PC-9 (cell line): ENCODE measurements around the gene TEC. TPM values are rescaled to one million over a fixed set of nuclear protein-coding genes. Genes with fewer than 3 reads are reported as not detected.

Experiments
- BruUV-seq: library from RNA; stranded (reverse); fragments of 400-500 nt; replicated peaks from 2 replicates; lab custom pipeline; 2021; lab: Mats Ljungman, UMichigan
- CTCF ChIA-PET: fragments of 300-600 bp; sonication (Branson Sonifier 250); formaldehyde crosslinking; loops from one replicate; lab custom pipeline; 2022; ENCODE audit warnings: antibody characterized with exemption; lab: Charles Lee
- POLR2A ChIA-PET: fragments of 300-600 bp; sonication (Branson Sonifier 250); formaldehyde crosslinking; loops from one replicate; lab custom pipeline; 2022; ENCODE audit warnings: antibody characterized with exemption; ENCODE audit not compliant: unreplicated experiment; lab: Charles Lee
- DNase-seq, 2 experiments: peaks; one replicate each; pipeline versions ENCODE4 v3.0.0 to v3.0.0-alpha.2; 2015 to 2022; ENCODE audit warnings: mixed read lengths in 1 of 2
- H2AFZ ChIP-seq: fragments of 200-600 bp; sonication (generic); 2 replicates; pipeline ENCODE4 v1.8.1; 2017; ENCODE audit warnings: antibody characterized with exemption
- H3F3A ChIP-seq: fragments of 200-600 bp; sonication (generic); 2 replicates; pipeline ENCODE4 v1.8.1; 2017; ENCODE audit warnings: antibody characterized with exemption, mild to moderate bottlenecking, low read depth; ENCODE audit not compliant: insufficient read depth
- H3K27ac ChIP-seq: fragments of 200-600 bp; sonication (generic); 2 replicates; pipeline ENCODE4 v1.6.1; 2016; ENCODE audit warnings: mixed run types
- H3K27me3 ChIP-seq: fragments of 200-600 bp; sonication (generic); 2 replicates; pipeline ENCODE4 v1.6.1; 2016; ENCODE audit warnings: low read depth, mixed run types; ENCODE audit not compliant: insufficient read depth
- H3K36me3 ChIP-seq: fragments of 200-600 bp; sonication (generic); 2 replicates; pipeline ENCODE4 v1.6.1; 2016; ENCODE audit warnings: low read depth, mixed run types
- H3K4me1 ChIP-seq: fragments of 200-600 bp; sonication (generic); replicated peaks from 2 replicates; pipeline ENCODE4 v1.6.1; 2016; ENCODE audit warnings: mixed run types; ENCODE audit not compliant: insufficient read depth
- H3K4me2 ChIP-seq: fragments of 200-600 bp; sonication (generic); 2 replicates; pipeline ENCODE4 v1.6.1; 2017; ENCODE audit warnings: mixed run types
- H3K4me3 ChIP-seq: fragments of 200-600 bp; sonication (generic); 2 replicates; pipeline ENCODE4 v1.6.1; 2016; ENCODE audit warnings: mixed run types
- H3K79me2 ChIP-seq: fragments of 200-600 bp; sonication (generic); 2 replicates; pipeline ENCODE4 v1.6.1; 2017; ENCODE audit warnings: low read depth, mixed run types
- H3K9me2 ChIP-seq: fragments of 200-600 bp; sonication (generic); 2 replicates; pipeline ENCODE4 v1.8.1; 2017; ENCODE audit warnings: mild to moderate bottlenecking; ENCODE audit not compliant: insufficient read depth
- H3K9me3 ChIP-seq: fragments of 200-600 bp; sonication (generic); 2 replicates; pipeline ENCODE4 v1.8.1; 2016; ENCODE audit warnings: low read depth; ENCODE audit not compliant: insufficient read depth
- H4K20me1 ChIP-seq: fragments of 200-600 bp; sonication (generic); 2 replicates; pipeline ENCODE4 v1.8.1; 2017; ENCODE audit not compliant: insufficient read depth
- EZH2 ChIP-seq: fragments of 200-600 bp; sonication (generic); IDR thresholded peaks from 2 replicates; pipeline ENCODE4 v1.8.0; 2017; ENCODE audit warnings: antibody characterized with exemption, low read depth
- intact Hi-C: fragments of 100-400 bp; cut with micrococcal nuclease; formaldehyde crosslinking; loops from one replicate; pipeline ENCODE4 v1.10.0; 2022; ENCODE audit not compliant: unreplicated experiment
- total RNA-seq: library from RNA; stranded (reverse); gene quantifications from 2 replicates; pipeline ENCODE4 v1.2.3, GENCODE V29; 2021
- TF ChIP-seq, protein P1 (sequence below): fragments of 200-600 bp; sonication (generic); conservative IDR thresholded peaks from 2 replicates; pipeline ENCODE4 v1.6.1; 2017; ENCODE audit warnings: mixed run types, antibody characterized with exemption, mild to moderate bottlenecking, moderate library complexity

Gene TEC
- total RNA-seq, 1 experiment from 2014 or later: 6.2 TPM

DNA sequence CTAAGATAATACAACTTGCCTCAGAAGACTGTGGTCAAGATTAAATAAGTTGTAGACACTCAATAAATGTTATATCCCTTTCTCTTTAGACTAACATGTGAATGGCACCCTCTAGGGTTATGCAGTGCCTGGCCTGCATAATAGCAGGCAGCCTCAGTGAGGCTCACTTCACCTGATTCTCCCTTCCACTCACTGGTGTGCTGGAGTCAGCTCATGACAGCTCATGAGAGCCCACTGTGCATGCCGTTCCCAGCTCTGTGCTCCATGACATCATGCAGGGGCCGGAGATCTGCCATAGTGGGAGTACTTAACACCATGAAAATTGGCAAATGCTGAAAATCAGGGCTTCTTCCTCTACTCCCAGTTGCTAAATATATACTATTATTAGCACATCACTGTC is 64.5 kb downstream of the TEC start:
- no peak for DNase-seq
- intact Hi-C loops: no loop called here
- Histone ChIP-seq H4K20me1 (no peaks in the 10 kb centered on the region), H3K4me2 (no peak overlapping the region), H3K36me3 (no peaks in the 10 kb centered on the region), H2AFZ (no peak overlapping the region), H3K79me2 (no peaks in the 10 kb centered on the region), H3K27me3 (no peaks in the 10 kb centered on the region), H3F3A (no peaks in the 10 kb centered on the region), H3K4me1 (no peaks in the 10 kb centered on the region), H3K27ac (no peak overlapping the region), H3K9me2 (no peaks in the 10 kb centered on the region), H3K9me3 (no peaks in the 10 kb centered on the region), H3K4me3 (no peak overlapping the region)
- BruUV-seq: no TSS peak
- CTCF ChIA-PET: no interaction called here
- POLR2A ChIA-PET: no interaction called here
- TF ChIP-seq, protein P1, sequence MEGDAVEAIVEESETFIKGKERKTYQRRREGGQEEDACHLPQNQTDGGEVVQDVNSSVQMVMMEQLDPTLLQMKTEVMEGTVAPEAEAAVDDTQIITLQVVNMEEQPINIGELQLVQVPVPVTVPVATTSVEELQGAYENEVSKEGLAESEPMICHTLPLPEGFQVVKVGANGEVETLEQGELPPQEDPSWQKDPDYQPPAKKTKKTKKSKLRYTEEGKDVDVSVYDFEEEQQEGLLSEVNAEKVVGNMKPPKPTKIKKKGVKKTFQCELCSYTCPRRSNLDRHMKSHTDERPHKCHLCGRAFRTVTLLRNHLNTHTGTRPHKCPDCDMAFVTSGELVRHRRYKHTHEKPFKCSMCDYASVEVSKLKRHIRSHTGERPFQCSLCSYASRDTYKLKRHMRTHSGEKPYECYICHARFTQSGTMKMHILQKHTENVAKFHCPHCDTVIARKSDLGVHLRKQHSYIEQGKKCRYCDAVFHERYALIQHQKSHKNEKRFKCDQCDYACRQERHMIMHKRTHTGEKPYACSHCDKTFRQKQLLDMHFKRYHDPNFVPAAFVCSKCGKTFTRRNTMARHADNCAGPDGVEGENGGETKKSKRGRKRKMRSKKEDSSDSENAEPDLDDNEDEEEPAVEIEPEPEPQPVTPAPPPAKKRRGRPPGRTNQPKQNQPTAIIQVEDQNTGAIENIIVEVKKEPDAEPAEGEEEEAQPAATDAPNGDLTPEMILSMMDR: no peak
- no peak for TF ChIP-seq EZH2

GRCh38 chr4:48203819-48204218 is 65.8 kb downstream of the TEC start:
- no peak overlapping the region for H3K27ac ChIP-seq
- no peak for TF ChIP-seq EZH2
- TF ChIP-seq, protein P1: no peak
- H4K20me1 ChIP-seq: no peaks in the 10 kb centered on the region
- H3K4me3 ChIP-seq: no peak overlapping the region
- no peaks in the 10 kb centered on the region for H3K4me1 ChIP-seq
- H2AFZ ChIP-seq: no peak overlapping the region
- H3K9me3 ChIP-seq: no peaks in the 10 kb centered on the region
- intact Hi-C loops: no loop called here
- ChIA-PET POLR2A (no interaction called here), CTCF (no interaction called here)
- H3K4me2 ChIP-seq: no peak overlapping the region
- no peaks in the 10 kb centered on the region for H3K79me2 ChIP-seq
- no TSS peak for BruUV-seq
- H3F3A ChIP-seq: no peaks in the 10 kb centered on the region
- H3K36me3 ChIP-seq: no peaks in the 10 kb centered on the region
- H3K27me3 ChIP-seq: no peaks in the 10 kb centered on the region
- H3K9me2 ChIP-seq: no peaks in the 10 kb centered on the region
- no peak for DNase-seq

DNA sequence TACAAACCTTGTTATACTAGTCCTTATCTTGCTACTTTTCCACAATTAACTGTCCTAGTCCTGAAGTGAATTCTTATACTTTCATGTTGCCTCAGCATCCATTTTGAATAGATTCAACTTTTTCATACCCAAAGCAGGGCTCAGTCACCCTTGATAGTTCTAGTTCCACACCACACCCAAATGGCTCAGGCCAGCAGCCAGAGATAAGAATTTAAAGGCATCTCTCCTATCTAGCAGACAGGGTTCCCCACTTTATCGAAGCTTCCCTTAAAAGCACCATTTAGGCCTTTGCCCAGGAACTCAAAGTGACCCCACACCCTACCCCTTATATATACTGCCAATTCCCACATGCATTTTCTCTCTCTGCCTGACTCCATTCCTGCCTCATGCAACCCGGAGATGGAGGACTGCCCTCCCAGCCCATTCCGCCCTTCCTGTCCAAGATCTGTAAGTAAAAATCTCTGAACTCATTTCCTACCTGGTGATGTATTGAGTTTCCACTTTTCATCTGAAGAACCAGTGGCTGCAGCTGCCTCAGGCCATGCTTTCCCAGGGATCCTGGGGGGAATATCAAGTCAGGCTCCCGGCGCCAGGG is 71.9 kb downstream of the TEC start:
- H3K79me2 ChIP-seq: no peaks in the 10 kb centered on the region
- no TSS peak for BruUV-seq
- H3K9me2 ChIP-seq: no peaks in the 10 kb centered on the region
- H3F3A ChIP-seq: no peaks in the 10 kb centered on the region
- ChIA-PET CTCF (no interaction called here), POLR2A (no interaction called here)
- H3K4me1 ChIP-seq: no peaks in the 10 kb centered on the region
- no peaks in the 10 kb centered on the region for H3K9me3 ChIP-seq
- H3K36me3 ChIP-seq: no peaks in the 10 kb centered on the region
- TF ChIP-seq, protein P1: no peak
- TF ChIP-seq EZH2: no peak
- H3K4me2 ChIP-seq: no peak overlapping the region
- no peak overlapping the region for H2AFZ ChIP-seq
- intact Hi-C loops: no loop called here
- no peak overlapping the region for H3K4me3 ChIP-seq
- H3K27ac ChIP-seq: no peak overlapping the region
- no peaks in the 10 kb centered on the region for H3K27me3 ChIP-seq
- H4K20me1 ChIP-seq: no peaks in the 10 kb centered on the region
- DNase-seq: no peak
